ENCODE results near the gene CHCHD4.

The CHCHD4 gene

GRCh38 chr3:14124615-14125192 lies at the start of gene CHCHD4, which contains the start of gene TMEM43:
TSS of gene CHCHD4 (minus strand) at chr3:14124870. CDS start at chr3:14124676, 194 bp downstream.
TSS of gene TMEM43 (plus strand) at chr3:14125052. CDS start at chr3:14125194, 142 bp downstream.
- peak; percentile 98 to 99 for DNase-seq
- TF ChIP-seq GATA1 (IDR thresholded peaks at IDR 0.05; ENCODE audit: low read depth, low read length) (no peak), POLR2A (IDR thresholded peaks at IDR 0.05; ENCODE audit: low read length) (peak; percentile 65)

- no peak for TF ChIP-seq POLR2A (IDR thresholded peaks at IDR 0.05; ENCODE audit: low read length)
- TF ChIP-seq GATA1 (IDR thresholded peaks at IDR 0.05; ENCODE audit: low read depth, low read length) = no peak
Observed at GRCh38 chr3:14172496-14172895, 47.8 kb upstream of the CHCHD4 start.

GRCh38 chr3:14170531-14171159 lies 46.0 kb upstream of the CHCHD4 start:
- TF ChIP-seq POLR2A (IDR thresholded peaks at IDR 0.05; ENCODE audit: low read length) = no peak
- no peak for TF ChIP-seq GATA1 (IDR thresholded peaks at IDR 0.05; ENCODE audit: low read depth, low read length)
- no peak for DNase-seq

More at GRCh38 chr3:14172496-14172895, 47.8 kb upstream of the CHCHD4 start:
- DNase-seq = no peak

GRCh38 chr3:14169871-14170270 lies 45.2 kb upstream of the CHCHD4 start:
- DNase-seq = no peak
- TF ChIP-seq GATA1 (IDR thresholded peaks at IDR 0.05; ENCODE audit: low read depth, low read length) (no peak), POLR2A (IDR thresholded peaks at IDR 0.05; ENCODE audit: low read length) (no peak)

- DNase-seq = no peak
- no peak for TF ChIP-seq GATA1 (IDR thresholded peaks at IDR 0.05; ENCODE audit: low read depth, low read length)
- TF ChIP-seq POLR2A (IDR thresholded peaks at IDR 0.05; ENCODE audit: low read length) = no peak
Observed at GRCh38 chr3:14169435-14169834, 44.8 kb upstream of the CHCHD4 start.

- DNase-seq = no peak
- TF ChIP-seq GATA1 (IDR thresholded peaks at IDR 0.05; ENCODE audit: low read depth, low read length) = no peak
- TF ChIP-seq POLR2A (IDR thresholded peaks at IDR 0.05; ENCODE audit: low read length) = no peak
Observed at GRCh38 chr3:14166877-14167603, 42.4 kb upstream of the CHCHD4 start.

GRCh38 chr3:14162178-14162577 lies 37.5 kb upstream of the CHCHD4 start:
- no peak for DNase-seq
- TF ChIP-seq POLR2A (IDR thresholded peaks at IDR 0.05; ENCODE audit: low read length) = no peak

GRCh38 chr3:14161282-14161681 lies 36.6 kb upstream of the CHCHD4 start:
- DNase-seq = peak in 1 of 2 experiments; percentile 19
- TF ChIP-seq POLR2A (IDR thresholded peaks at IDR 0.05; ENCODE audit: low read length) (no peak), GATA1 (IDR thresholded peaks at IDR 0.05; ENCODE audit: low read depth, low read length) (no peak)

- no peak for DNase-seq
- TF ChIP-seq POLR2A (IDR thresholded peaks at IDR 0.05; ENCODE audit: low read length) (no peak), GATA1 (IDR thresholded peaks at IDR 0.05; ENCODE audit: low read depth, low read length) (no peak)
Observed at GRCh38 chr3:14159426-14159825, 34.8 kb upstream of the CHCHD4 start.

- DNase-seq = no peak
- TF ChIP-seq POLR2A (IDR thresholded peaks at IDR 0.05; ENCODE audit: low read length) (no peak), GATA1 (IDR thresholded peaks at IDR 0.05; ENCODE audit: low read depth, low read length) (no peak)
Observed at GRCh38 chr3:14158370-14158769, 33.7 kb upstream of the CHCHD4 start.

- no peak for TF ChIP-seq POLR2A (IDR thresholded peaks at IDR 0.05; ENCODE audit: low read length)
- no peak for TF ChIP-seq GATA1 (IDR thresholded peaks at IDR 0.05; ENCODE audit: low read depth, low read length)
- DNase-seq = no peak
Observed at GRCh38 chr3:14157951-14158350, 33.3 kb upstream of the CHCHD4 start.

- DNase-seq = no peak
- TF ChIP-seq POLR2A (IDR thresholded peaks at IDR 0.05; ENCODE audit: low read length) = no peak
- no peak for TF ChIP-seq GATA1 (IDR thresholded peaks at IDR 0.05; ENCODE audit: low read depth, low read length)
Observed at GRCh38 chr3:14156843-14157561, 32.3 kb upstream of the CHCHD4 start.

GRCh38 chr3:14156201-14156600 lies 31.5 kb upstream of the CHCHD4 start:
- no peak for DNase-seq
- no peak for TF ChIP-seq GATA1 (IDR thresholded peaks at IDR 0.05; ENCODE audit: low read depth, low read length)
- TF ChIP-seq POLR2A (IDR thresholded peaks at IDR 0.05; ENCODE audit: low read length) = no peak

GRCh38 chr3:14154895-14155440 lies 30.3 kb upstream of the CHCHD4 start:
- no peak for DNase-seq
- TF ChIP-seq POLR2A (IDR thresholded peaks at IDR 0.05; ENCODE audit: low read length) = no peak
- no peak for TF ChIP-seq GATA1 (IDR thresholded peaks at IDR 0.05; ENCODE audit: low read depth, low read length)
